T-helper 1 cell treated with Interleukin-12 subunit alpha and Interleukin-12 subunit beta and Interleukin-4 antibody, amounts not matched to agents 30 μg/mL and 1 μg/mL, for 36 hours (primary cell): ENCODE results near the gene ZNF600.
A peak's percentile ranks its signal among the peaks of the same experiment; 100 is the strongest.
"Not testable (repeated sequence)": the region's sequence is repeated elsewhere in the genome, so short reads cannot be mapped to it uniquely, and the experiment has no call there.

ENCODE experiments used
- H3K27ac Mint-ChIP-seq: one replicate; pipeline ENCODE4 v1.8.0; 2021; ENCODE audit warnings: mild to moderate bottlenecking, mixed read lengths
- H3K27me3 Mint-ChIP-seq: one replicate; pipeline ENCODE4 v1.8.0; 2021; ENCODE audit warnings: low read depth, mixed read lengths
- H3K36me3 Mint-ChIP-seq: one replicate; pipeline ENCODE4 v1.8.0; 2021; ENCODE audit warnings: low read depth, mixed read lengths
- H3K4me1 Mint-ChIP-seq: one replicate; pipeline ENCODE4 v1.8.0; 2021; ENCODE audit warnings: low read depth, mixed read lengths
- H3K4me3 Mint-ChIP-seq: one replicate; pipeline ENCODE4 v1.8.0; 2021; ENCODE audit warnings: mild to moderate bottlenecking, moderate library complexity, mixed read lengths
- H3K9me3 Mint-ChIP-seq: one replicate; pipeline ENCODE4 v1.8.0; 2021; ENCODE audit warnings: mixed read lengths

The ZNF600 gene

GRCh38 chr19:52778811-52779210 lies 7.8 kb downstream of the ZNF600 start:
- Mint-ChIP-seq H3K4me3 (peak overlapping the region; percentile 16), H3K9me3 (peaks cover 61% of the 10 kb centered on the region), H3K27ac (peak overlapping the region; percentile 56), H3K4me1 (peaks cover 15% of the 10 kb centered on the region), H3K36me3 (peaks cover 80% of the 10 kb centered on the region), H3K27me3 (no peaks in the 10 kb centered on the region)

GRCh38 chr19:52756447-52756846 lies 30.1 kb downstream of the ZNF600 start:
- peaks cover 62% of the 10 kb centered on the region for H3K9me3 Mint-ChIP-seq
- H3K4me1 Mint-ChIP-seq, H3K4me3 Mint-ChIP-seq: not testable (repeated sequence)

GRCh38 chr19:52749780-52750179 lies 36.8 kb downstream of the ZNF600 start:
- H3K27me3 Mint-ChIP-seq = no peaks in the 10 kb centered on the region
- peaks cover 57% of the 10 kb centered on the region for H3K9me3 Mint-ChIP-seq
- no peak overlapping the region for H3K27ac Mint-ChIP-seq
- peaks cover 4% of the 10 kb centered on the region for H3K36me3 Mint-ChIP-seq
- peaks cover 10% of the 10 kb centered on the region for H3K4me1 Mint-ChIP-seq
- H3K4me3 Mint-ChIP-seq = no peak overlapping the region

More at GRCh38 chr19:52756447-52756846, 30.1 kb downstream of the ZNF600 start:
- H3K27ac Mint-ChIP-seq, H3K27me3 Mint-ChIP-seq, H3K36me3 Mint-ChIP-seq: not testable (repeated sequence)

GRCh38 chr19:52748336-52748950 lies 38.1 kb downstream of the ZNF600 start:
- H3K4me3 Mint-ChIP-seq = no peak overlapping the region
- H3K9me3 Mint-ChIP-seq = peaks cover 54% of the 10 kb centered on the region
- peaks cover 7% of the 10 kb centered on the region for H3K36me3 Mint-ChIP-seq
- H3K27ac Mint-ChIP-seq = no peak overlapping the region
- peaks cover 10% of the 10 kb centered on the region for H3K4me1 Mint-ChIP-seq
- no peaks in the 10 kb centered on the region for H3K27me3 Mint-ChIP-seq

- H3K36me3 Mint-ChIP-seq, H3K27me3 Mint-ChIP-seq, H3K27ac Mint-ChIP-seq, H3K4me3 Mint-ChIP-seq: not testable (repeated sequence)
- Mint-ChIP-seq H3K9me3 (peaks cover 46% of the 10 kb centered on the region), H3K4me1 (peaks cover 26% of the 10 kb centered on the region)
These were observed 40.7 kb downstream of the ZNF600 start for GRCh38 chr19:52745919-52746318.

- peak overlapping the region; percentile 43 for H3K27ac Mint-ChIP-seq
- H3K4me3 Mint-ChIP-seq = no peak overlapping the region
- peaks cover 26% of the 10 kb centered on the region for H3K4me1 Mint-ChIP-seq
- H3K27me3 Mint-ChIP-seq = no peaks in the 10 kb centered on the region
- peaks cover 46% of the 10 kb centered on the region for H3K9me3 Mint-ChIP-seq
- H3K36me3 Mint-ChIP-seq = peaks cover 9% of the 10 kb centered on the region
These were observed 43.5 kb downstream of the ZNF600 start for GRCh38 chr19:52743091-52743490.

- H3K4me1 Mint-ChIP-seq = peaks cover 26% of the 10 kb centered on the region
These were observed 44.1 kb downstream of the ZNF600 start for GRCh38 chr19:52742516-52742915.

GRCh38 chr19:52741951-52742485 lies 44.6 kb downstream of the ZNF600 start:
- peak overlapping the region; percentile 46 for H3K27ac Mint-ChIP-seq
- H3K36me3 Mint-ChIP-seq = peaks cover 9% of the 10 kb centered on the region
- H3K27me3 Mint-ChIP-seq = no peaks in the 10 kb centered on the region
- peaks cover 26% of the 10 kb centered on the region for H3K4me1 Mint-ChIP-seq
- H3K4me3 Mint-ChIP-seq = no peak overlapping the region
- H3K9me3 Mint-ChIP-seq = peaks cover 49% of the 10 kb centered on the region

More at GRCh38 chr19:52742516-52742915, 44.1 kb downstream of the ZNF600 start:
- no peaks in the 10 kb centered on the region for H3K27me3 Mint-ChIP-seq
- peak overlapping the region; percentile 46 for H3K27ac Mint-ChIP-seq
- peak overlapping the region; percentile 8 for H3K4me3 Mint-ChIP-seq
- peaks cover 9% of the 10 kb centered on the region for H3K36me3 Mint-ChIP-seq
- peaks cover 45% of the 10 kb centered on the region for H3K9me3 Mint-ChIP-seq

- not testable (repeated sequence) for H3K27ac Mint-ChIP-seq, H3K36me3 Mint-ChIP-seq, H3K4me3 Mint-ChIP-seq, H3K27me3 Mint-ChIP-seq
- Mint-ChIP-seq H3K4me1 (peaks cover 26% of the 10 kb centered on the region), H3K9me3 (peaks cover 49% of the 10 kb centered on the region)
These were observed 45.2 kb downstream of the ZNF600 start for GRCh38 chr19:52741371-52741770.

- H3K4me3 Mint-ChIP-seq = no peak overlapping the region
- H3K27me3 Mint-ChIP-seq = no peaks in the 10 kb centered on the region
- H3K36me3 Mint-ChIP-seq = peaks cover 9% of the 10 kb centered on the region
- H3K4me1 Mint-ChIP-seq = peaks cover 24% of the 10 kb centered on the region
- no peak overlapping the region for H3K27ac Mint-ChIP-seq
- peaks cover 34% of the 10 kb centered on the region for H3K9me3 Mint-ChIP-seq
These were observed 47.0 kb downstream of the ZNF600 start for GRCh38 chr19:52739576-52739975.

- Mint-ChIP-seq H3K9me3 (peaks cover 22% of the 10 kb centered on the region), H3K27ac (peak overlapping the region; percentile 67), H3K4me3 (peak overlapping the region; percentile 86), H3K36me3 (peaks cover 21% of the 10 kb centered on the region), H3K4me1 (peaks cover 19% of the 10 kb centered on the region), H3K27me3 (no peaks in the 10 kb centered on the region)
These were observed 50.9 kb downstream of the ZNF600 start for GRCh38 chr19:52735734-52736133.

- Mint-ChIP-seq H3K27ac (peak within 1 kb of the TSS; percentile 90), H3K27me3 (no peaks in the 10 kb centered on the region), H3K4me3 (peak within 1 kb of the TSS; percentile 86), H3K4me1 (peaks cover 17% of the 10 kb centered on the region), H3K36me3 (peaks cover 20% of the 10 kb centered on the region), H3K9me3 (peaks cover 16% of the 10 kb centered on the region)
These were observed 51.5 kb downstream of the ZNF600 start, which contains the start of gene ZNF611 for GRCh38 chr19:52734893-52735661. ZNF611 (minus strand) TSS chr19:52735044; CDS start chr19:52715894, 19,150 bp downstream.

- peaks cover 17% of the 10 kb centered on the region for H3K4me1 Mint-ChIP-seq
- H3K4me3 Mint-ChIP-seq = peak overlapping the region; percentile 86
- H3K36me3 Mint-ChIP-seq = peaks cover 23% of the 10 kb centered on the region
- H3K27me3 Mint-ChIP-seq = no peaks in the 10 kb centered on the region
- peak overlapping the region; percentile 90 for H3K27ac Mint-ChIP-seq
- H3K9me3 Mint-ChIP-seq = peaks cover 16% of the 10 kb centered on the region
These were observed 52.2 kb downstream of the ZNF600 start for GRCh38 chr19:52734331-52734892.

GRCh38 chr19:52726051-52726450 lies 60.5 kb downstream of the ZNF600 start:
- not testable (repeated sequence) for H3K4me3 Mint-ChIP-seq, H3K4me1 Mint-ChIP-seq, H3K27ac Mint-ChIP-seq, H3K27me3 Mint-ChIP-seq
- peaks cover 37% of the 10 kb centered on the region for H3K9me3 Mint-ChIP-seq
- H3K36me3 Mint-ChIP-seq = peaks cover 72% of the 10 kb centered on the region
